ENCODE results near the gene ZDHHC14. TPM values are rescaled to one million over a fixed set of nuclear protein-coding genes. Genes with fewer than 3 reads are reported as not detected.

The ZDHHC14 gene
- total RNA-seq, 2 experiments from 2014 or later, result 1.7 to 2.5 TPM

GRCh38 chr6:157449610-157450009, 68.6 kb downstream of the ZDHHC14 start:
- ATAC-seq (no peak), DNase-seq (no peak)
- ChIA-PET POLR2A (no interaction called here), CTCF (no interaction called here)
- Mint-ChIP-seq H3K9me3 (no peaks in the 10 kb centered on the region), H3K27me3 (no peaks in the 10 kb centered on the region), H3K4me3 (no peak overlapping the region), H3K36me3 (ENCODE audit: low read depth) (no peaks in the 10 kb centered on the region), H3K27ac (no peak overlapping the region), H3K4me1 (ENCODE audit: low read depth) (no peaks in the 10 kb centered on the region)
- TF ChIP-seq CTCF (IDR thresholded peaks at IDR 0.05), result no peak
- intact Hi-C loops (cut with micrococcal nuclease), result no loop called here

GRCh38 chr6:157450931-157451742, 70.1 kb downstream of the ZDHHC14 start:
- peaks cover 5% of the 10 kb centered on the region for H3K4me1 Mint-ChIP-seq (ENCODE audit: low read depth)
- H3K27ac Mint-ChIP-seq, result no peak overlapping the region
- intact Hi-C loops (cut with micrococcal nuclease), result no loop called here
- H3K27me3 Mint-ChIP-seq, result no peaks in the 10 kb centered on the region
- no peak for ATAC-seq
- no peak for DNase-seq
- no peak for TF ChIP-seq CTCF (IDR thresholded peaks at IDR 0.05)
- H3K4me3 Mint-ChIP-seq, result no peak overlapping the region
- POLR2A ChIA-PET, result interaction anchor here (0.6 kb wide), 1 partner anchor 20 kb away, joined by 3 read pairs; no protein-coding TSS in a partner anchor
- H3K36me3 Mint-ChIP-seq (ENCODE audit: low read depth), result no peaks in the 10 kb centered on the region
- no peaks in the 10 kb centered on the region for H3K9me3 Mint-ChIP-seq
- CTCF ChIA-PET, result no interaction called here

- DNase-seq (no peak), ATAC-seq (no peak)
- Mint-ChIP-seq H3K27me3 (no peaks in the 10 kb centered on the region), H3K36me3 (ENCODE audit: low read depth) (no peaks in the 10 kb centered on the region), H3K4me1 (ENCODE audit: low read depth) (peaks cover 10% of the 10 kb centered on the region), H3K4me3 (no peak overlapping the region), H3K27ac (no peak overlapping the region), H3K9me3 (no peaks in the 10 kb centered on the region)
- POLR2A ChIA-PET, result no interaction called here
- no peak for TF ChIP-seq CTCF (IDR thresholded peaks at IDR 0.05)
- intact Hi-C loops (cut with micrococcal nuclease), result no loop called here
- CTCF ChIA-PET, result no interaction called here
Observed at GRCh38 chr6:157452096-157452495, 71.1 kb downstream of the ZDHHC14 start.

GRCh38 chr6:157453131-157453530, 72.1 kb downstream of the ZDHHC14 start:
- POLR2A ChIA-PET, result no interaction called here
- no peaks in the 10 kb centered on the region for H3K36me3 Mint-ChIP-seq (ENCODE audit: low read depth)
- no peak overlapping the region for H3K4me3 Mint-ChIP-seq
- H3K4me1 Mint-ChIP-seq (ENCODE audit: low read depth), result peaks cover 13% of the 10 kb centered on the region
- CTCF ChIA-PET, result no interaction called here
- intact Hi-C loops (cut with micrococcal nuclease), result no loop called here
- no peak for TF ChIP-seq CTCF (IDR thresholded peaks at IDR 0.05)
- H3K27me3 Mint-ChIP-seq, result no peaks in the 10 kb centered on the region
- no peaks in the 10 kb centered on the region for H3K9me3 Mint-ChIP-seq
- no peak for ATAC-seq
- H3K27ac Mint-ChIP-seq, result no peak overlapping the region
- DNase-seq, result no peak

GRCh38 chr6:157453978-157454377, 73.0 kb downstream of the ZDHHC14 start:
- Mint-ChIP-seq H3K4me3 (no peak overlapping the region), H3K9me3 (no peaks in the 10 kb centered on the region), H3K36me3 (ENCODE audit: low read depth) (no peaks in the 10 kb centered on the region), H3K27ac (no peak overlapping the region), H3K4me1 (ENCODE audit: low read depth) (peaks cover 14% of the 10 kb centered on the region), H3K27me3 (no peaks in the 10 kb centered on the region)
- intact Hi-C loops (cut with micrococcal nuclease), result no loop called here
- DNase-seq (no peak), ATAC-seq (no peak)
- no peak for TF ChIP-seq CTCF (IDR thresholded peaks at IDR 0.05)
- ChIA-PET POLR2A (no interaction called here), CTCF (no interaction called here)

Data from activated CD8-positive, alpha-beta T cell treated with anti-CD3 and anti-CD28 coated beads for 36 hours (primary cell).